Measurements from ENCODE around the gene DDX19B. TPM values are rescaled to one million over a fixed set of nuclear protein-coding genes. Genes with fewer than 3 reads are reported as not detected.

The DDX19B gene
- total RNA-seq, 1 experiment from 2014 or later, result 38.4 TPM

- no peak overlapping the region for H3K4me3 Mint-ChIP-seq
- H3K4me1 Mint-ChIP-seq, result peaks cover 6% of the 10 kb centered on the region
- ChIA-PET POLR2A (interaction anchor here (0.7 to 1.0 kb wide), 3 partner anchors 34 to 420 kb away, joined by 3 to 4 read pairs (median 3); partner anchors contain the start of gene AARS1), CTCF (interaction anchor here (0.5 to 3.2 kb wide), 5 partner anchors 15 to 326 kb away, joined by 3 to 26 read pairs (median 4); partner anchors contain the start of gene AARS1)
- peak; percentile 72 for DNase-seq (ENCODE audit: low spot score)
- peaks cover 58% of the 10 kb centered on the region for H3K36me3 Mint-ChIP-seq
- peak; percentile 11; the same call in 1 of the 2 replicates for ATAC-seq
- no peaks in the 10 kb centered on the region; the same call in 1 of the 2 replicates for H3K27me3 Mint-ChIP-seq (ENCODE audit: low read depth)
- peak overlapping the region; percentile 90; the same call in 1 of the 2 replicates for H3K27ac Mint-ChIP-seq
- TF ChIP-seq HMGXB4 (CRISPR knock-in tag; IDR thresholded peaks at IDR 0.05) (no peak), CTCF (IDR thresholded peaks at IDR 0.05) (peak; percentile 49; the same call in 1 of the 2 replicates), HMGA2 (CRISPR knock-in tag; IDR thresholded peaks at IDR 0.05) (no peak)
- H3K9me3 Mint-ChIP-seq, result no peaks in the 10 kb centered on the region
These were observed 45.5 kb upstream of the DDX19B start for GRCh38 chr16:70253291-70254106.

GRCh38 chr16:70254180-70254964 is 44.6 kb upstream of the DDX19B start:
- TF ChIP-seq NFATC4 (CRISPR knock-in tag; IDR thresholded peaks at IDR 0.05) (0 out of 2 replicates have a peak, but pooled peaks have one; percentile 19), AFF4 (CRISPR knock-in tag; IDR thresholded peaks at IDR 0.05; ENCODE audit: borderline replicate concordance) (no peak), E2F5 (CRISPR knock-in tag; IDR thresholded peaks at IDR 0.05) (no peak)
- Mint-ChIP-seq H3K4me1 (peaks cover 6% of the 10 kb centered on the region), H3K4me3 (no peak overlapping the region), H3K9me3 (no peaks in the 10 kb centered on the region), H3K36me3 (peaks cover 66% of the 10 kb centered on the region), H3K27ac (no peak overlapping the region; the same call in 1 of the 2 replicates), H3K27me3 (ENCODE audit: low read depth) (no peaks in the 10 kb centered on the region; the same call in 1 of the 2 replicates)
- ATAC-seq, result no peak
- CTCF ChIA-PET, result interaction anchor here (0.6 to 3.2 kb wide), 6 partner anchors 14 to 327 kb away, joined by 3 to 26 read pairs (median 4); partner anchors contain the start of gene AARS1
- POLR2A ChIA-PET, result interaction anchor here (0.6 to 1.0 kb wide), 4 partner anchors 9 to 421 kb away, joined by 3 to 4 read pairs (median 4); partner anchors contain the start of gene AARS1
- DNase-seq (ENCODE audit: low spot score), result no peak

GRCh38 chr16:70254965-70255286 is 44.1 kb upstream of the DDX19B start:
- Mint-ChIP-seq H3K27ac (no peak overlapping the region), H3K4me3 (no peak overlapping the region), H3K9me3 (no peaks in the 10 kb centered on the region), H3K27me3 (ENCODE audit: low read depth) (no peaks in the 10 kb centered on the region; the same call in 1 of the 2 replicates), H3K4me1 (peaks cover 3% of the 10 kb centered on the region), H3K36me3 (peaks cover 66% of the 10 kb centered on the region)
- CTCF ChIA-PET, result interaction anchor here (0.6 to 1.8 kb wide), 4 partner anchors 14 to 173 kb away, joined by 3 to 19 read pairs (median 3); no protein-coding TSS in a partner anchor
- POLR2A ChIA-PET, result interaction anchor here (0.6 kb wide), 1 partner anchor 9 kb away, joined by 3 read pairs; no protein-coding TSS in a partner anchor
- DNase-seq (ENCODE audit: low spot score) (no peak), ATAC-seq (no peak)
- TF ChIP-seq ZBTB21 (CRISPR knock-in tag; IDR thresholded peaks at IDR 0.05; ENCODE audit: borderline replicate concordance) (no peak), CDX4 (CRISPR knock-in tag; IDR thresholded peaks at IDR 0.05; ENCODE audit: borderline replicate concordance) (no peak), ETV6 (CRISPR knock-in tag; IDR thresholded peaks at IDR 0.05) (no peak), PRRX2 (CRISPR knock-in tag; IDR thresholded peaks at IDR 0.05) (no peak), USF1 (CRISPR knock-in tag; IDR thresholded peaks at IDR 0.05) (no peak), ZNF317 (CRISPR knock-in tag; IDR thresholded peaks at IDR 0.05; ENCODE audit: borderline replicate concordance, low read depth) (no peak), SMAD4 (CRISPR knock-in tag; IDR thresholded peaks at IDR 0.05) (no peak), ATF1 (CRISPR knock-in tag; IDR thresholded peaks at IDR 0.05) (no peak), ZNF121 (CRISPR knock-in tag; IDR thresholded peaks at IDR 0.05) (no peak), MXD4 (CRISPR knock-in tag; IDR thresholded peaks at IDR 0.05; ENCODE audit: borderline replicate concordance) (no peak), HMGA2 (CRISPR knock-in tag; IDR thresholded peaks at IDR 0.05) (no peak), HMGXB4 (CRISPR knock-in tag; IDR thresholded peaks at IDR 0.05) (no peak)

All from WTC11 (cell line).